Neural cell (in vitro differentiated cells): ENCODE measurements around the gene OSCAR.

Source experiments
- EP300 ChIP-seq: fragments of 450-650 bp; conservative IDR thresholded peaks from 2 replicates; pipeline ENCODE4 v1.6.1; 2014; ENCODE audit warnings: antibody characterized with exemption, mild to moderate bottlenecking, moderate library complexity; ENCODE audit not compliant: poor library complexity, severe bottlenecking
- EZH2 ChIP-seq: fragments of 200-600, 300-800 bp; shearing (Covaris generic), sonication (generic); IDR thresholded peaks from 2 replicates; pipeline ENCODE4 v1.6.1; 2014; ENCODE audit warnings: antibody characterized with exemption, low read length, borderline replicate concordance, mild to moderate bottlenecking; ENCODE audit not compliant: insufficient read depth, poor library complexity, severe bottlenecking
- MXI1 ChIP-seq: fragments of 450-650 bp; conservative IDR thresholded peaks from 2 replicates; pipeline ENCODE4 v1.6.1; 2014; ENCODE audit warnings: antibody characterized with exemption, mild to moderate bottlenecking; ENCODE audit not compliant: poor library complexity, severe bottlenecking
- POLR2AphosphoS5 ChIP-seq: IDR thresholded peaks from 2 replicates; pipeline ENCODE4 v1.6.1; 2012
- RAD21 ChIP-seq: fragments of 450-650 bp; conservative IDR thresholded peaks from 2 replicates; pipeline ENCODE4 v1.6.1; 2014; ENCODE audit warnings: antibody characterized with exemption, mild to moderate bottlenecking, moderate library complexity
- TAF1 ChIP-seq: IDR thresholded peaks from 2 replicates; pipeline ENCODE4 v1.6.1; 2012; ENCODE audit warnings: low read depth
- TF ChIP-seq, protein P1 (sequence below): IDR thresholded peaks from 2 replicates; pipeline ENCODE4 v1.6.1; 2012; ENCODE audit warnings: borderline replicate concordance
- TF ChIP-seq, protein P2 (sequence below): fragments of 450-650 bp; IDR thresholded peaks from 2 replicates; pipeline ENCODE4 v1.5.1; 2014; ENCODE audit warnings: antibody characterized with exemption, mild to moderate bottlenecking, moderate library complexity; ENCODE audit not compliant: poor library complexity, severe bottlenecking

DNA sequence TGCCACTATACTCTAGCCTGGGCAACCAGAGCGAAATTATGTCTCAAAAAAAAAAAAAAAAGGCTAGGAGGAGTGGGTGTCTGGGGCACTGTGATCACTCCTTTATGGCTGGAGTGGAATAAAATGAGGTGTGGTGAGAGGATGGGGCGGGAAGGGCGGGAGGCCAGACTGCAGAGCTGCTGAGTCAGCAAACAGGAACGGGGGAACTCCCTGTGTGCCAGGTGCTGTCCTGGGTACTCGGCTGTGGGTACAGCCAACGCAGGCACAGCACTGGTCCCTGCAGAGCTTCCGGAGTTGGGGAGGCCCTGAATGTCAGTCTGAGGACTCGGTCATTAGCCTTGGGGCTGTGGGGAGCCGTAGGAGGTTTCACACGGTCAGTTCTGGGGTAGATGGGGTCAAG, 20.7 kb upstream of the OSCAR start:
- TF ChIP-seq, protein P1, sequence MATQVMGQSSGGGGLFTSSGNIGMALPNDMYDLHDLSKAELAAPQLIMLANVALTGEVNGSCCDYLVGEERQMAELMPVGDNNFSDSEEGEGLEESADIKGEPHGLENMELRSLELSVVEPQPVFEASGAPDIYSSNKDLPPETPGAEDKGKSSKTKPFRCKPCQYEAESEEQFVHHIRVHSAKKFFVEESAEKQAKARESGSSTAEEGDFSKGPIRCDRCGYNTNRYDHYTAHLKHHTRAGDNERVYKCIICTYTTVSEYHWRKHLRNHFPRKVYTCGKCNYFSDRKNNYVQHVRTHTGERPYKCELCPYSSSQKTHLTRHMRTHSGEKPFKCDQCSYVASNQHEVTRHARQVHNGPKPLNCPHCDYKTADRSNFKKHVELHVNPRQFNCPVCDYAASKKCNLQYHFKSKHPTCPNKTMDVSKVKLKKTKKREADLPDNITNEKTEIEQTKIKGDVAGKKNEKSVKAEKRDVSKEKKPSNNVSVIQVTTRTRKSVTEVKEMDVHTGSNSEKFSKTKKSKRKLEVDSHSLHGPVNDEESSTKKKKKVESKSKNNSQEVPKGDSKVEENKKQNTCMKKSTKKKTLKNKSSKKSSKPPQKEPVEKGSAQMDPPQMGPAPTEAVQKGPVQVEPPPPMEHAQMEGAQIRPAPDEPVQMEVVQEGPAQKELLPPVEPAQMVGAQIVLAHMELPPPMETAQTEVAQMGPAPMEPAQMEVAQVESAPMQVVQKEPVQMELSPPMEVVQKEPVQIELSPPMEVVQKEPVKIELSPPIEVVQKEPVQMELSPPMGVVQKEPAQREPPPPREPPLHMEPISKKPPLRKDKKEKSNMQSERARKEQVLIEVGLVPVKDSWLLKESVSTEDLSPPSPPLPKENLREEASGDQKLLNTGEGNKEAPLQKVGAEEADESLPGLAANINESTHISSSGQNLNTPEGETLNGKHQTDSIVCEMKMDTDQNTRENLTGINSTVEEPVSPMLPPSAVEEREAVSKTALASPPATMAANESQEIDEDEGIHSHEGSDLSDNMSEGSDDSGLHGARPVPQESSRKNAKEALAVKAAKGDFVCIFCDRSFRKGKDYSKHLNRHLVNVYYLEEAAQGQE, result no peak
- TF ChIP-seq, protein P2, sequence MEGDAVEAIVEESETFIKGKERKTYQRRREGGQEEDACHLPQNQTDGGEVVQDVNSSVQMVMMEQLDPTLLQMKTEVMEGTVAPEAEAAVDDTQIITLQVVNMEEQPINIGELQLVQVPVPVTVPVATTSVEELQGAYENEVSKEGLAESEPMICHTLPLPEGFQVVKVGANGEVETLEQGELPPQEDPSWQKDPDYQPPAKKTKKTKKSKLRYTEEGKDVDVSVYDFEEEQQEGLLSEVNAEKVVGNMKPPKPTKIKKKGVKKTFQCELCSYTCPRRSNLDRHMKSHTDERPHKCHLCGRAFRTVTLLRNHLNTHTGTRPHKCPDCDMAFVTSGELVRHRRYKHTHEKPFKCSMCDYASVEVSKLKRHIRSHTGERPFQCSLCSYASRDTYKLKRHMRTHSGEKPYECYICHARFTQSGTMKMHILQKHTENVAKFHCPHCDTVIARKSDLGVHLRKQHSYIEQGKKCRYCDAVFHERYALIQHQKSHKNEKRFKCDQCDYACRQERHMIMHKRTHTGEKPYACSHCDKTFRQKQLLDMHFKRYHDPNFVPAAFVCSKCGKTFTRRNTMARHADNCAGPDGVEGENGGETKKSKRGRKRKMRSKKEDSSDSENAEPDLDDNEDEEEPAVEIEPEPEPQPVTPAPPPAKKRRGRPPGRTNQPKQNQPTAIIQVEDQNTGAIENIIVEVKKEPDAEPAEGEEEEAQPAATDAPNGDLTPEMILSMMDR, result no peak
- TF ChIP-seq POLR2AphosphoS5 (no peak), EZH2 (no peak), EP300 (no peak), MXI1 (no peak), TAF1 (no peak), RAD21 (no peak)
